Hepatocyte (in vitro differentiated cells): ENCODE data around the gene TNFAIP8L2.

Source experiments
- CTCF ChIP-seq: fragments of 200-600 bp; sonication (generic); IDR thresholded peaks from 2 replicates; pipeline ENCODE4 v1.5.1; 2016; ENCODE audit warnings: antibody characterized with exemption, mild to moderate bottlenecking; ENCODE audit not compliant: poor library complexity
- EZH2 ChIP-seq: fragments of 200-600 bp; sonication (generic); IDR thresholded peaks from 2 replicates; pipeline ENCODE4 v1.6.1; 2016; ENCODE audit warnings: antibody characterized with exemption, mild to moderate bottlenecking, borderline replicate concordance

GRCh38 chr1:151196292-151196800 lies 39.9 kb downstream of the TNFAIP8L2 start:
- peak; percentile 68 for TF ChIP-seq CTCF
- no peak for TF ChIP-seq EZH2
